ENCODE data around the gene RPH3AL.

Gene RPH3AL

GRCh38 chr17:301681-302299 is 50.8 kb downstream of the RPH3AL start:
- H3K27ac ChIP-seq (ENCODE audit: insufficient read depth, low read depth, low read length, poor library complexity, severe bottlenecking), result no peak overlapping the region
- no peak overlapping the region for H3K4me3 ChIP-seq (ENCODE audit: insufficient read depth, low read depth, low read length)
- no peaks in the 10 kb centered on the region for H3K36me3 ChIP-seq (ENCODE audit: control insufficient read depth, insufficient read depth, low read length)
- H3K27me3 ChIP-seq (ENCODE audit: control insufficient read depth, insufficient read depth, low read length, poor library complexity, severe bottlenecking), result peaks cover 34% of the 10 kb centered on the region
- WGBS, 2 experiments, result 84 to 86% methylated on average over 27 of the region's 27 CpGs
- no peaks in the 10 kb centered on the region for H3K9me3 ChIP-seq (ENCODE audit: control insufficient read depth, low read length)
- H3K4me1 ChIP-seq (ENCODE audit: control insufficient read depth, insufficient read depth, low read length), result peaks cover 4% of the 10 kb centered on the region

GRCh38 chr17:300881-301280 is 51.7 kb downstream of the RPH3AL start:
- H3K27me3 ChIP-seq (ENCODE audit: control insufficient read depth, insufficient read depth, low read length, poor library complexity, severe bottlenecking), result peaks cover 34% of the 10 kb centered on the region
- H3K36me3 ChIP-seq (ENCODE audit: control insufficient read depth, insufficient read depth, low read length), result no peaks in the 10 kb centered on the region
- no peak overlapping the region for H3K4me3 ChIP-seq (ENCODE audit: insufficient read depth, low read depth, low read length)
- peaks cover 4% of the 10 kb centered on the region for H3K4me1 ChIP-seq (ENCODE audit: control insufficient read depth, insufficient read depth, low read length)
- no peaks in the 10 kb centered on the region for H3K9me3 ChIP-seq (ENCODE audit: control insufficient read depth, low read length)
- 94 to 95% methylated on average over 11 of the region's 11 CpGs for WGBS, 2 experiments
- no peak overlapping the region for H3K27ac ChIP-seq (ENCODE audit: insufficient read depth, low read depth, low read length, poor library complexity, severe bottlenecking)

- 84 to 85% methylated on average over 23 of the region's 23 CpGs for WGBS, 2 experiments
- H3K4me1 ChIP-seq (ENCODE audit: control insufficient read depth, insufficient read depth, low read length), result peaks cover 4% of the 10 kb centered on the region
These were observed 53.1 kb downstream of the RPH3AL start for GRCh38 chr17:299546-299945.

GRCh38 chr17:298791-299450 is 53.7 kb downstream of the RPH3AL start:
- Histone ChIP-seq H3K9me3 (ENCODE audit: control insufficient read depth, low read length) (no peaks in the 10 kb centered on the region), H3K4me1 (ENCODE audit: control insufficient read depth, insufficient read depth, low read length) (no peaks in the 10 kb centered on the region), H3K4me3 (ENCODE audit: insufficient read depth, low read depth, low read length) (no peak overlapping the region), H3K36me3 (ENCODE audit: control insufficient read depth, insufficient read depth, low read length) (no peaks in the 10 kb centered on the region), H3K27me3 (ENCODE audit: control insufficient read depth, insufficient read depth, low read length, poor library complexity, severe bottlenecking) (peaks cover 23% of the 10 kb centered on the region), H3K27ac (ENCODE audit: insufficient read depth, low read depth, low read length, poor library complexity, severe bottlenecking) (no peak overlapping the region)
- 75% methylated on average over 16 of the region's 17 CpGs for WGBS, 2 experiments

More at GRCh38 chr17:299546-299945, 53.1 kb downstream of the RPH3AL start:
- Histone ChIP-seq H3K27me3 (ENCODE audit: control insufficient read depth, insufficient read depth, low read length, poor library complexity, severe bottlenecking) (peaks cover 30% of the 10 kb centered on the region), H3K9me3 (ENCODE audit: control insufficient read depth, low read length) (no peaks in the 10 kb centered on the region), H3K27ac (ENCODE audit: insufficient read depth, low read depth, low read length, poor library complexity, severe bottlenecking) (no peak overlapping the region), H3K4me3 (ENCODE audit: insufficient read depth, low read depth, low read length) (no peak overlapping the region), H3K36me3 (ENCODE audit: control insufficient read depth, insufficient read depth, low read length) (no peaks in the 10 kb centered on the region)

- H3K27me3 ChIP-seq (ENCODE audit: control insufficient read depth, insufficient read depth, low read length, poor library complexity, severe bottlenecking), result peaks cover 12% of the 10 kb centered on the region
- H3K4me1 ChIP-seq (ENCODE audit: control insufficient read depth, insufficient read depth, low read length), result no peaks in the 10 kb centered on the region
- H3K9me3 ChIP-seq (ENCODE audit: control insufficient read depth, low read length), result no peaks in the 10 kb centered on the region
- H3K4me3 ChIP-seq (ENCODE audit: insufficient read depth, low read depth, low read length), result no peak overlapping the region
- WGBS, 2 experiments, result 88 to 92% methylated on average over 10 of the region's 10 CpGs
- no peaks in the 10 kb centered on the region for H3K36me3 ChIP-seq (ENCODE audit: control insufficient read depth, insufficient read depth, low read length)
- H3K27ac ChIP-seq (ENCODE audit: insufficient read depth, low read depth, low read length, poor library complexity, severe bottlenecking), result no peak overlapping the region
These were observed 54.8 kb downstream of the RPH3AL start for GRCh38 chr17:297758-298157.

- no peaks in the 10 kb centered on the region for H3K9me3 ChIP-seq (ENCODE audit: control insufficient read depth, low read length)
- H3K27me3 ChIP-seq (ENCODE audit: control insufficient read depth, insufficient read depth, low read length, poor library complexity, severe bottlenecking), result peaks cover 5% of the 10 kb centered on the region
- H3K27ac ChIP-seq (ENCODE audit: insufficient read depth, low read depth, low read length, poor library complexity, severe bottlenecking), result no peak overlapping the region
- H3K4me3 ChIP-seq (ENCODE audit: insufficient read depth, low read depth, low read length), result no peak overlapping the region
- H3K4me1 ChIP-seq (ENCODE audit: control insufficient read depth, insufficient read depth, low read length), result no peaks in the 10 kb centered on the region
- WGBS, 2 experiments, result 92 to 94% methylated on average over 23 of the region's 23 CpGs
- no peaks in the 10 kb centered on the region for H3K36me3 ChIP-seq (ENCODE audit: control insufficient read depth, insufficient read depth, low read length)
These were observed 55.5 kb downstream of the RPH3AL start for GRCh38 chr17:296906-297690.

- Histone ChIP-seq H3K9me3 (ENCODE audit: control insufficient read depth, low read length) (no peaks in the 10 kb centered on the region), H3K36me3 (ENCODE audit: control insufficient read depth, insufficient read depth, low read length) (no peaks in the 10 kb centered on the region), H3K27ac (ENCODE audit: insufficient read depth, low read depth, low read length, poor library complexity, severe bottlenecking) (no peak overlapping the region), H3K4me1 (ENCODE audit: control insufficient read depth, insufficient read depth, low read length) (no peaks in the 10 kb centered on the region), H3K4me3 (ENCODE audit: insufficient read depth, low read depth, low read length) (no peak overlapping the region), H3K27me3 (ENCODE audit: control insufficient read depth, insufficient read depth, low read length, poor library complexity, severe bottlenecking) (no peaks in the 10 kb centered on the region)
- WGBS, 2 experiments, result 82 to 83% methylated on average over 15 of the region's 15 CpGs
These were observed 56.2 kb downstream of the RPH3AL start for GRCh38 chr17:296379-296778.

GRCh38 chr17:292531-293382 is 59.9 kb downstream of the RPH3AL start:
- WGBS, 2 experiments, result 81 to 84% methylated on average over 29 of the region's 29 CpGs
- H3K9me3 ChIP-seq (ENCODE audit: control insufficient read depth, low read length), result no peaks in the 10 kb centered on the region
- no peak overlapping the region for H3K4me3 ChIP-seq (ENCODE audit: insufficient read depth, low read depth, low read length)
- no peaks in the 10 kb centered on the region for H3K36me3 ChIP-seq (ENCODE audit: control insufficient read depth, insufficient read depth, low read length)
- no peaks in the 10 kb centered on the region for H3K27me3 ChIP-seq (ENCODE audit: control insufficient read depth, insufficient read depth, low read length, poor library complexity, severe bottlenecking)
- H3K27ac ChIP-seq (ENCODE audit: insufficient read depth, low read depth, low read length, poor library complexity, severe bottlenecking), result no peak overlapping the region
- no peaks in the 10 kb centered on the region for H3K4me1 ChIP-seq (ENCODE audit: control insufficient read depth, insufficient read depth, low read length)

GRCh38 chr17:292016-292415 is 60.6 kb downstream of the RPH3AL start:
- Histone ChIP-seq H3K27me3 (ENCODE audit: control insufficient read depth, insufficient read depth, low read length, poor library complexity, severe bottlenecking) (no peaks in the 10 kb centered on the region), H3K4me3 (ENCODE audit: insufficient read depth, low read depth, low read length) (no peak overlapping the region), H3K27ac (ENCODE audit: insufficient read depth, low read depth, low read length, poor library complexity, severe bottlenecking) (no peak overlapping the region), H3K4me1 (ENCODE audit: control insufficient read depth, insufficient read depth, low read length) (no peaks in the 10 kb centered on the region), H3K9me3 (ENCODE audit: control insufficient read depth, low read length) (no peaks in the 10 kb centered on the region), H3K36me3 (ENCODE audit: control insufficient read depth, insufficient read depth, low read length) (no peaks in the 10 kb centered on the region)
- 96% methylated on average over 8 to 9 of the region's 10 CpGs for WGBS, 2 experiments

Measured in ectodermal cell (in vitro differentiated cells).